Activated CD4-positive, alpha-beta memory T cell treated with anti-CD3 and anti-CD28 coated beads for 36 hours (primary cell): Measurements from ENCODE around the gene PALLD. TPM values are rescaled to one million over a fixed set of nuclear protein-coding genes. Genes with fewer than 3 reads are reported as not detected.

Experiments used
- total RNA-seq, 2 experiments: library from RNA; stranded (reverse); gene quantifications; one replicate each; pipeline ENCODE4 v1.2.3, GENCODE V29; 2021

PALLD gene
- total RNA-seq, 2 experiments from 2014 or later: 8.9 to 9.4 TPM

Other genes starting within 250 kb of the PALLD start
- 10 to 100 TPM; 24.1 to 28.9 TPM for gene DDX60, start 178.3 kb upstream of the PALLD start, total RNA-seq
- 1 to 10 TPM; 6.5 to 7.7 TPM for gene DDX60L, start 16.6 kb upstream of the PALLD start, total RNA-seq